ENCODE results near the gene CTDSPL.

CTDSPL gene

DNA sequence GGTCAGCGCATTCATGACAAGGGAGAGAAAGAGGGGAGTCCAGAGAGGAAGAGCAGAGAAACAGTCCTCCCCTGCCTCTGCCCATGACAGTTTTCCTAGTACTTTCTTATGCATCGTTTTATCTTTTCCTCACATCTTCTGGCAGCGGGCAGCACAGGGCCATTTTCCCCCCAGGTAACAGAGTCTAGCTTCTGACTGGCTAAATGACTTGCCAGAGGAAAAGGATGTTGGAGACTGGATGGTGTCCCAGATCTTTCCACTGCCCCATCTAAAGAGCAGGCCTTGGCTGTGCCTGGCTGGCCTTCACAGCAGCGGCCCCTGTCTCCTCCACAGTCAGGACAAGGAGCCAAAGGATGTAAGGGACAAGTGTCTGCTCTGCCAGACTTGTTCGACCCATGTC lies 59.3 kb downstream of the CTDSPL start:
- ATAC-seq = no peak

- ATAC-seq = peak in 1 of 2 donors; percentile 10
Observed at GRCh38 chr3:37922721-37923568, 61.3 kb downstream of the CTDSPL start.

GRCh38 chr3:37923569-37924040 lies 61.9 kb downstream of the CTDSPL start:
- no peak for ATAC-seq

- no peak for ATAC-seq
Observed at GRCh38 chr3:37924453-37924852, 62.8 kb downstream of the CTDSPL start.

- ATAC-seq = no peak
Observed at GRCh38 chr3:37925157-37925556, 63.5 kb downstream of the CTDSPL start.

- no peak for ATAC-seq
Observed at GRCh38 chr3:37926611-37927010, 64.9 kb downstream of the CTDSPL start.

DNA sequence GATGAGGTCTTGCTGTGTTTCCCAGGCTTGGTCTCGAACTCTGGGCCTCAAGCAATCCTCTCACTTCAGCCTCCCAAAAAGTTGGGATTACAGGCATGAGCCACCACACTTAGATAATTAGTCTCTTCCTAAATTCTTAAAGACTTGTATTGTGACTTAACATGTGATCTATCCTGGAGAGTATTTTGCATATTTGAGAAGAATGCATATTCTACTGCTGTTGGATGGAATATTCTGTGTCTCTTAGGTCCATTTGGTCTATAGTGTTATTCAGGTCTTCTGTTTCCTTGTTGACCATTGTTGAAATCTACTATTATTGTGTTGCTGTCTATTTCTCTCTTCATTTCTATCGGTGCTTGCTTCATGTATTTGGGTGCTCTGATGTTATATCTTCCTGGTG lies 68.8 kb downstream of the CTDSPL start:
- ATAC-seq = no peak

DNA sequence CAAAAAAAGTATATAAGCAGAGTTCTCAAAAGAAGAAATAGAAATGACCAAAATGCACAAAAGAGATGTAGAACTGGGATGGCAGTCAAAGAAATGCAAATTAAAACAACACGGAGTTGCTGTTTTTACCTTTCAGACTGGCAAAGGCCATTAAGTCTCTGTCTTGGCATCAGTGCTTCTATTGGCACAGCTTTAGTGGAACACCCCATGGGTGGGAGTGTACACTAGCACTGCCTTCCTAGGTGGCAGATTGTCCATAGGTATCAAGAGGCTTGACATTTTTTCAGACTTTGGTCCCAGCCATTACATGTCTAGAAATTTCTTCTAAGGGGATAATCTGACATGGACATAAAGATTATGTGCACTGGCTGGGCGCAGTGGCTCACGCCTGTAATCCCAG lies 70.8 kb downstream of the CTDSPL start:
- ATAC-seq = no peak

- ATAC-seq = no peak
Observed at GRCh38 chr3:37934631-37935289, 73.1 kb downstream of the CTDSPL start.

GRCh38 chr3:37935290-37935668 lies 73.6 kb downstream of the CTDSPL start:
- ATAC-seq = no peak

DNA sequence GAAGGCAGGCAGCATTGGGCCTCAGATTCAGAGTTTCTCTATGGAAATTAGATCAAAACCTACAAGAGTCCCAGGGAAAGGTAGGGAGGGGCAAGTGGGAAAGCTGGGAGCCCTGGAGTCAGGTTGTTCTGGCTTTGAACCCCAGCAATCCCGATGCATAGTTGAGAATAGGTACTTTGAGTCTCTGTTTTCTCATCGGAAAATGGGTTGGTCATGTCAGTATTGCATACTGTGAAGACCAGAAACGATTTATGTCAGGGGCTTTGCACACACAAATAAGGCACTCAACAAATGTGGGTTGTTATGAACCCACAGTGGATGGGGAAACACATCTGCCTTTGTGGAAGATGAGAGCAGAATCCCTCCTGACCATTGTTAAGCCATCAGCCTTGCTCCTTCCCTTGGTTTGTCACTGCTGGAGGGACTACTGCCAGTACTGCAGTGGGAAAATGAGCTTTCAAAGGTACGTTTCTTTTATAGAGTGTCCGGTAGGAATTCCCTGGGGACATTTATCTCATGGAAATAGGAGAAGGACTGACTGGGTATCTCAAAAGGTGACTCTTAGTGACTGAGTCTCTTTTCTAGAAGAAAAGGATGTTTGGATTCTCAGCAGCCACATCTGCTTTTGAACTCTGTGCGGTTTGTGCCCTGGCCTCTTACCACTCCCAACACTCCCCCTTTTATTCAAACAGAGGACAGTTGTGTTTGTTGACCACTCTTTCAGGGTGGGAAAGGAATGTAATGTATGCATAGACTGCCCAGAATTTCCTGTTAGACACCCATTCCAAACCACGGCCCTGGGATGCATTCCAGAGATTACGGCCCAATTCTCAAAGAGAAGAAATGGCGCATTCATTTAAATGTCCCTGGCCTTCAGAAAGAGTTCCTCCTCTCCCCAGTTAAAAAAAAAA lies 74.3 kb downstream of the CTDSPL start:
- ATAC-seq = no peak

GRCh38 chr3:37937156-37937555 lies 75.5 kb downstream of the CTDSPL start:
- ATAC-seq = no peak

DNA sequence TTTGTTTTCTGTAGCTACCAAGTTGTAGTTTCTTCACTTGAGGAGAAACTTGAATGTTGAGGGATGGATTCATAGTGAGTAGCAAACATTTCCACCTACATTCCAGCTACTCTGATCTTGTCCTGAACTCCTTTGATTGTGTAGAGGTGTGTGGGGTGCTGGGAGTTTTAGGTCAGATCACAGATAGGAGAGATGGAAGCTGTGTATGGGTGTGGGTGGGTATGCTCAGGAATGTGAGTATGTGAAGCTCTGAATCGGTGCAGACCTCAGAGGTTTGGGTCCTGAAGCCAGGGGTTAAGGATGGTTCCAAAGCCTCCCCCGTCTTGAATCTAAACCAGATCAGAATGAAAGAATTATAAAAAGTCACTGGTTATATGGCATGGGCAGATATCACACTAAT lies 76.3 kb downstream of the CTDSPL start:
- no peak for ATAC-seq

DNA sequence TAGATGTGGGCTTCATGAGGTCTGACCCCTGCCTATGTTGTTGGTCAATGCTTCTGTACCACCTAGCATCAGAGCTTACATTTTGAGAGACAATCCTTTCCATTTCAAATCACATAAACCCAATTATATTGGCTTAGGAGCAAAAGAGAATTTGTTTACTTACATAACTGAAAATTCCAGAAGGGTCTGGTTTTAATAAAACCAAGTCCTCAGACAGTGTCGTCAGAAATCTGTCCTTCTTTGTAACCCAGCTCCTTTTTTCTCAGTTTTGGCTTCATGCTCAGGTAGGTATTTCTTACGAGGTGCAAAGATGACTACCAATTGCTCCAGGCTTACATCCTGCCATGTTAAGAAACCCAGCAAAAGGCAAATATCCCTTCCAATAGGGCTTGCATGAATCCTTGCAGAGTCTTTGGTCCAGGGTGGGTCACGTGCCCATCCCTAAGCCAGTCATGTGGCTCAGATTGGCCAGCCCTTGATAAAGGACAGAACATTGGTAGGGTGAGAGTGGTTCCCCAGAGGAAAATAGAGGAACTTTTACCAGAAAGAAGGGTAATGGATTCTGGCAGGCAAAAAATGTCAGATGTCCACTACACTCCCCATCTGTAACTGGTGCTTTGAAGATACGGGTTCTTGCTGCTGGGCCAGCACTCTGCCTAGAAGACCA lies 78.7 kb downstream of the CTDSPL start:
- no peak for ATAC-seq

- no peak for ATAC-seq
Observed at GRCh38 chr3:37941608-37942508, 80.2 kb downstream of the CTDSPL start.

DNA sequence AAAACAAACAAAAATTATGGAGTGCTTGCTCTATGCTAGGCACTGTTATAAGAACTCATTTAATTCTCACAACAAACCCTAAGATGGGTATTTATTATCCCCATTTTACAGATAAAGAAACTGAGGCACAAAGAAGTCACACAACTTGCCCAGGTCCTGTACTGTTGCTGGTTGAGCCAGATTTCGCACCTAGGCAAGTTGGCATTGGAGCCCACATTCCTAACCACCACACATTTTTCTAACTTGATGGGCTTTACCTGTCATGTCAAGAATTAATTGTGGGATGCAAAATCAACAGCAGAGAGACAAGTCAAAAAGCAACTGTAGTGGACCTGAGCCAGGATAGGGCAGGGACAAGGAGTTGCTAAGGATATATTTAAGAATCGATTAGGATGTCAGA lies 81.0 kb downstream of the CTDSPL start:
- ATAC-seq = no peak

- no peak for ATAC-seq
Observed at GRCh38 chr3:37943126-37943525, 81.4 kb downstream of the CTDSPL start.

- ATAC-seq = no peak
Observed at GRCh38 chr3:37943631-37944314, 82.1 kb downstream of the CTDSPL start.

GRCh38 chr3:37944391-37944842 lies 82.7 kb downstream of the CTDSPL start:
- ATAC-seq = no peak

- ATAC-seq = no peak
Observed at GRCh38 chr3:37945156-37945806, 83.6 kb downstream of the CTDSPL start.
